Measurements from ENCODE around the gene GNA15. TPM values are rescaled to one million over a fixed set of nuclear protein-coding genes. Genes with fewer than 3 reads are reported as not detected.
A peak's percentile ranks its signal among the peaks of the same experiment; 100 is the strongest.

Gene GNA15
- total RNA-seq, 1 experiment from 2014 or later, result 0.22 TPM

DNA sequence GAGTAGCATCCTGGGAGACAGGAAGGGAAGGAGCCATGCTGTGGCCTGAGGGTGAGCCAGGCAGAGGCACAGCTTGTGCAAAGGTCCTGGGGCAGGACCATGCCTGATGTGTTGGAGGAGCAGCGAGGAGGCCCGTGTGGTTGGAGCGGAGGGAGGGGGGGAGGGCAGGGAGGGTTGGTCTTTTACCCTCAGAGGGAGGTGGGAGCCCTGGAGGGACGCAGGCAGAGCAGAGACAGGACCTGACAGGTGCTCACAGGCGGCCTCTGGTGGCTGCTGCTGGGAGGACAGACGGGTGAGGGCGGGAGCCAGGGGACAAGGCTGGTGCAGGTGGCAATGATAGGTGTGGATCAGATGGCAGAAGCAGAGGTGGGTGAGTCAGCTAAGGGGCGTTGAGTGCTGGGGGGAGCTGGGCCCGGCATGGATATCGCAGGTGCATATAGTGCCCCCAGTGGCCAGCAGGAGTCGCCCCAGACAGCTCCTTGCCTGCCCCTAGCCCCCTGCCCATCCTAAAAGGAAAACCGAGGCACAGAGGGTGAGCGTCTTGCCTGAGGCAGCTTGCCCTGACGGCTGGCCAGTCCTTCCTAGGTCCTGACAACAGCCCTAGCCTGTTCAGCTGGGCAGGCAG, 9.8 kb upstream of the GNA15 start (continued):
- TF ChIP-seq ZNF281 (CRISPR knock-in tag; IDR thresholded peaks at IDR 0.05) (no peak), ZBTB43 (CRISPR knock-in tag; IDR thresholded peaks at IDR 0.05) (no peak), SP1 (CRISPR knock-in tag; conservative IDR thresholded peaks at IDR 0.05) (no peak), ELF4 (CRISPR knock-in tag; IDR thresholded peaks at IDR 0.05; ENCODE audit: low read depth) (no peak), OVOL2 (CRISPR knock-in tag; IDR thresholded peaks at IDR 0.05; ENCODE audit: borderline replicate concordance) (no peak), ESRRA (CRISPR knock-in tag; IDR thresholded peaks at IDR 0.05; ENCODE audit: borderline replicate concordance) (no peak), NFE2L1 (CRISPR knock-in tag; IDR thresholded peaks at IDR 0.05) (peak; percentile 25; the same call in 1 of the 2 replicates), ZNF512 (CRISPR knock-in tag; IDR thresholded peaks at IDR 0.05; ENCODE audit: borderline replicate concordance) (no peak), ZBTB21 (CRISPR knock-in tag; IDR thresholded peaks at IDR 0.05; ENCODE audit: borderline replicate concordance) (no peak), ZNF532 (CRISPR knock-in tag; IDR thresholded peaks at IDR 0.05; ENCODE audit: borderline replicate concordance) (no peak), PRRX2 (CRISPR knock-in tag; IDR thresholded peaks at IDR 0.05) (no peak), GTF2I (CRISPR knock-in tag; conservative IDR thresholded peaks at IDR 0.05) (no peak), ETV6 (CRISPR knock-in tag; IDR thresholded peaks at IDR 0.05) (0 out of 2 replicates have a peak, but pooled peaks have one; percentile 12), NFYB (CRISPR knock-in tag; conservative IDR thresholded peaks at IDR 0.05; ENCODE audit: low read depth) (no peak), ZNF671 (CRISPR knock-in tag; IDR thresholded peaks at IDR 0.05) (no peak), FOXJ3 (CRISPR knock-in tag; IDR thresholded peaks at IDR 0.05; ENCODE audit: borderline replicate concordance) (no peak), KAT7 (CRISPR knock-in tag; IDR thresholded peaks at IDR 0.05; ENCODE audit: borderline replicate concordance) (no peak)
- TF ChIP-seq, protein P1, sequence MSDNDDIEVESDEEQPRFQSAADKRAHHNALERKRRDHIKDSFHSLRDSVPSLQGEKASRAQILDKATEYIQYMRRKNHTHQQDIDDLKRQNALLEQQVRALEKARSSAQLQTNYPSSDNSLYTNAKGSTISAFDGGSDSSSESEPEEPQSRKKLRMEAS (CRISPR knock-in tag; IDR thresholded peaks at IDR 0.05), result peak; percentile 50; the same call in 1 of the 2 replicates
- TF ChIP-seq, protein P2, sequence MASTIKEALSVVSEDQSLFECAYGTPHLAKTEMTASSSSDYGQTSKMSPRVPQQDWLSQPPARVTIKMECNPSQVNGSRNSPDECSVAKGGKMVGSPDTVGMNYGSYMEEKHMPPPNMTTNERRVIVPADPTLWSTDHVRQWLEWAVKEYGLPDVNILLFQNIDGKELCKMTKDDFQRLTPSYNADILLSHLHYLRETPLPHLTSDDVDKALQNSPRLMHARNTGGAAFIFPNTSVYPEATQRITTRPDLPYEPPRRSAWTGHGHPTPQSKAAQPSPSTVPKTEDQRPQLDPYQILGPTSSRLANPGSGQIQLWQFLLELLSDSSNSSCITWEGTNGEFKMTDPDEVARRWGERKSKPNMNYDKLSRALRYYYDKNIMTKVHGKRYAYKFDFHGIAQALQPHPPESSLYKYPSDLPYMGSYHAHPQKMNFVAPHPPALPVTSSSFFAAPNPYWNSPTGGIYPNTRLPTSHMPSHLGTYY (CRISPR knock-in tag; IDR thresholded peaks at IDR 0.05), result no peak
- TF ChIP-seq, protein P3, sequence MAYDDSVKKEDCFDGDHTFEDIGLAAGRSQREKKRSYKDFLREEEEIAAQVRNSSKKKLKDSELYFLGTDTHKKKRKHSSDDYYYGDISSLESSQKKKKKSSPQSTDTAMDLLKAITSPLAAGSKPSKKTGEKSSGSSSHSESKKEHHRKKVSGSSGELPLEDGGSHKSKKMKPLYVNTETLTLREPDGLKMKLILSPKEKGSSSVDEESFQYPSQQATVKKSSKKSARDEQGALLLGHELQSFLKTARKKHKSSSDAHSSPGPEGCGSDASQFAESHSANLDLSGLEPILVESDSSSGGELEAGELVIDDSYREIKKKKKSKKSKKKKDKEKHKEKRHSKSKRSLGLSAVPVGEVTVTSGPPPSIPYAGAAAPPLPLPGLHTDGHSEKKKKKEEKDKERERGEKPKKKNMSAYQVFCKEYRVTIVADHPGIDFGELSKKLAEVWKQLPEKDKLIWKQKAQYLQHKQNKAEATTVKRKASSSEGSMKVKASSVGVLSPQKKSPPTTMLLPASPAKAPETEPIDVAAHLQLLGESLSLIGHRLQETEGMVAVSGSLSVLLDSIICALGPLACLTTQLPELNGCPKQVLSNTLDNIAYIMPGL (CRISPR knock-in tag; IDR thresholded peaks at IDR 0.05), result no peak
- TF ChIP-seq, protein P4, sequence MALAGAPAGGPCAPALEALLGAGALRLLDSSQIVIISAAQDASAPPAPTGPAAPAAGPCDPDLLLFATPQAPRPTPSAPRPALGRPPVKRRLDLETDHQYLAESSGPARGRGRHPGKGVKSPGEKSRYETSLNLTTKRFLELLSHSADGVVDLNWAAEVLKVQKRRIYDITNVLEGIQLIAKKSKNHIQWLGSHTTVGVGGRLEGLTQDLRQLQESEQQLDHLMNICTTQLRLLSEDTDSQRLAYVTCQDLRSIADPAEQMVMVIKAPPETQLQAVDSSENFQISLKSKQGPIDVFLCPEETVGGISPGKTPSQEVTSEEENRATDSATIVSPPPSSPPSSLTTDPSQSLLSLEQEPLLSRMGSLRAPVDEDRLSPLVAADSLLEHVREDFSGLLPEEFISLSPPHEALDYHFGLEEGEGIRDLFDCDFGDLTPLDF (CRISPR knock-in tag; IDR thresholded peaks at IDR 0.05), result no peak
- TF ChIP-seq, protein P5, sequence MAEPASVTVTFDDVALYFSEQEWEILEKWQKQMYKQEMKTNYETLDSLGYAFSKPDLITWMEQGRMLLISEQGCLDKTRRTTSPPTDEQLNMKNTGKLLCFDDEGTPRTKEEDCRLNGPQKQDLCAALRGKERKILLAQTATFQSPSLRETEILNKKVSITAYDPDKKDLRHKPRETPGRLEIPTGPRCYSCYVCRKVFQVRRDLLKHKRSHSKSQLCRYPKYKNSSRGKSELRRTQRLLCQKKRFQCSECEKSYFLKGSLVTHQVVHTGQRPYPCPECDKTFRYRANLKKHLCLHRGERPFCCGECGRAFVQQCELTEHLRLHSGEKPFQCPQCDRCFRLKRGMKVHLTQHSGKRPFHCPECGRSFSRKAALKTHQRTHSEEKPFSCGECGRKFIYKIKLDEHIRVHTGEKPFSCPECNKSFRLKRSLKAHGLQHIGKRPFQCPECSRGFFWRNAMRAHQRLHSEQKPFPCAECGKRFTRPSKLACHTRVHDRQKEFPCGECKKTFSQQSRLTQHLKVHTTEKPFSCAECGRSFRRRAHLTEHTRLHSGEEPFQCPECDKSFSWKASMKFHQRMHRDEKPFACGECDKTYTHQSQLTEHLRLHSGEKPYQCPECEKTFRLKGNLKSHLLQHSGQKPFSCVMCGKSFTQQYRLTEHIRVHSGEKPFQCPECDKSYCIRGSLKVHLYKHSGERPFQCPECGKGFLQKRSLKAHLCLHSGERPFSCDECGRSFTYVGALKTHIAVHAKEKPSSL (CRISPR knock-in tag; conservative IDR thresholded peaks at IDR 0.05), result no peak

All from WTC11 (cell line).